GM12872 (cell line): ENCODE results near the gene RGCC.

Experiments used
- TF ChIP-seq, protein P1 (sequence below): IDR thresholded peaks from 3 replicates; pipeline ENCODE4 v1.5.1; 2011; ENCODE audit warnings: low read depth, mild to moderate bottlenecking, low read length, moderate library complexity; ENCODE audit not compliant: insufficient read depth

RGCC gene

DNA sequence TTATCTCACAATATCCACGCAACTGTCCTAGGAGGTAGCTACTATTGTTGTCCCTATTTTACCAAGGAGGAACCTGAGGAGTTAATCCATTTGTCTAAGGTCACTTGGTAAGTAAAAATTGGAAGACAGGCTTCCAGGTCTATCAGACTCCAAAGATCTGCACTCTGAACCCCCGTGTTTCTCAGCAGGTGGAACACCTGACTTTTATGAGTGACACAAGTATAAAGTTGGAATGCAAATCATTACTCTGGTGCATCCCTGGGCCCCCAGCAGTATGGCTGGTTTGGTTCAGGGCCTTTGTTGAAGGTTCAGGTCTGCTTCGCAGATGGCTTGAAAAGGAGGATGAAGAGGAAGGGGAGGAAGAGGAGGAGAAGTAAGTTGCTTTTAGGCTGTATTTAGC, 46.0 kb downstream of the RGCC start:
- TF ChIP-seq, protein P1, sequence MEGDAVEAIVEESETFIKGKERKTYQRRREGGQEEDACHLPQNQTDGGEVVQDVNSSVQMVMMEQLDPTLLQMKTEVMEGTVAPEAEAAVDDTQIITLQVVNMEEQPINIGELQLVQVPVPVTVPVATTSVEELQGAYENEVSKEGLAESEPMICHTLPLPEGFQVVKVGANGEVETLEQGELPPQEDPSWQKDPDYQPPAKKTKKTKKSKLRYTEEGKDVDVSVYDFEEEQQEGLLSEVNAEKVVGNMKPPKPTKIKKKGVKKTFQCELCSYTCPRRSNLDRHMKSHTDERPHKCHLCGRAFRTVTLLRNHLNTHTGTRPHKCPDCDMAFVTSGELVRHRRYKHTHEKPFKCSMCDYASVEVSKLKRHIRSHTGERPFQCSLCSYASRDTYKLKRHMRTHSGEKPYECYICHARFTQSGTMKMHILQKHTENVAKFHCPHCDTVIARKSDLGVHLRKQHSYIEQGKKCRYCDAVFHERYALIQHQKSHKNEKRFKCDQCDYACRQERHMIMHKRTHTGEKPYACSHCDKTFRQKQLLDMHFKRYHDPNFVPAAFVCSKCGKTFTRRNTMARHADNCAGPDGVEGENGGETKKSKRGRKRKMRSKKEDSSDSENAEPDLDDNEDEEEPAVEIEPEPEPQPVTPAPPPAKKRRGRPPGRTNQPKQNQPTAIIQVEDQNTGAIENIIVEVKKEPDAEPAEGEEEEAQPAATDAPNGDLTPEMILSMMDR: no peak

DNA sequence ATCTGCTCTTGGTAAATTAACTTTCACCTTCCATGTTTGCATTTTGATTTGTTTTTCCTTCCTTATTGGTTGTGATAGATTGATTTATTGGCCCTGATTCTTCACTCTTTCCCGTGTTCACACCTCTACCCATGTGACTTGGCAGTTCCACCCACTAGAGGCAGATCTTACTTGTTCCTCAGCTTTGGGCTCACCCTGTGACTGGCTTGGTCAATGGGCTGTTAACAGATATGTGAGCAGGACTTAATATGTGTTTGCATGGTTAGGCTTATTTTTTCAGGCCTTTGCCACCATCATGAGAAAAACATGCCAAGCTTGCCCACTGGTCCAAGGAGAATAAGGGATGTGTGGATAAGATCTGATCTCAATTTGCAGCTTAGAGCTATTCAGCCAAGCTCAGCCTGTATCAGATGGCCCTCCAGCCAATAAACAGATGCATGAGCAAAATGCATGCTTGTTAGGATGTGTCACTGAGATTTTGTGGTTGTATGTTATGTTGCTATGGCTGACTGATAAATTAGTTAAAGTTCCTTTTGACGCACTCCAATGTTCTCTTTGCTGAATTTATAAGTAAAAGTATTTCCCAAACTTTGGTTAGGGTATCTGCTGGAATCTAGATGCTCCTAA, 48.0 kb downstream of the RGCC start:
- TF ChIP-seq, protein P1: no peak

DNA sequence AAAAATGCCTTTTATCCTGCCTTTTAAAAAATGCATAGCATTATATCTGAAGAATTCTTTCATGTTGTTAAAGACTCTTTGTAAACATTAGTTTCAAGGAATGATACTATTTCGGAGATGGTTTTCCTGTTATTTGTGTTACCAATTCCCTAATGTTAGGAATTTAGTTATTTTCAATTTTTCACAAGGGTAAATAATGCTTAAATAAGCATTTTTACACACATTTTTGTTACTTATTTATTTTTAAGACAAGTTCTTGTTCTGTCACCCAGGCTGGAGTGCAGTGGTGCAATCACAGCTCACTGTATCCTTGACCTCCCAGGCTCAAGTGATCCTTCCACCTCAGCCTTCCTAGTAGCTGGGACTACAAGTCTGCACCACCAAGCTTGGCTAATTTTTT, 49.0 kb downstream of the RGCC start:
- TF ChIP-seq, protein P1: no peak

DNA sequence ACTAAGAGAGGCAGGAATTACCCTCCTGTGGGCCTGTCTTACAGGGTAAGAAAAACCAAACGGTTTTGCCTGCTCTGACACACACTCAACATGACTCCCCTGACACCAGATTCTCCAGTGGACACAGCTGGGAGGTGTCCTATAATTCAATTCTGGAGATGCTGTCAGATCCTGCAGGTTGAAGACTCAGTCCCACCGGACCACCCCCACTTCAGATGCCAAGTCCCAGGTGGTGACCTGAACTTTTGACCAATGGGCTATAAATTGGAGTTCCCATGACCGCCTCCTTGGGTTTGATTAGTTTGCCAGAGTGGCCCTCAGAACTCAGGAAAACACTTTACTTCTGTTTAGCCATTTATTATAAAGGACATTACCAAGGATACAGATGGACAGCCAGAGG, 52.6 kb downstream of the RGCC start:
- TF ChIP-seq, protein P1: no peak

DNA sequence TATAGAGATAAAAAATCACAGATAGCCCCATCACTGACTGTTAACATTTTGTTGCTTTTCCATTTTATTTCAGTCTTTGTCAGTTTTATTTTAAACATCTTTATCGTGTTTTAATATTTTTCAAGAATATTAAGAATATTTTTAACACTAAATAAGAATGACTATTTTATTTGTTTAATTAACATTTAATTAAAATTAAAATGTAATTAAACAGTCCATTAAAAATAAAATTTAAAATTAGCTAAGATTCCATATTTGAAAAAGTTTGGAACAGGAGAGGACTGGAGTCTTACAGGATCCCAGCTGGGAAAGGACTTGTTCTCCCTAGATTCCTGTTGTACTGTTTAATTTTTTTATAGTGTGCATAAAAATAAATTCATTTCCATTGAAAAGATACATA, 54.5 kb downstream of the RGCC start:
- TF ChIP-seq, protein P1: no peak

DNA sequence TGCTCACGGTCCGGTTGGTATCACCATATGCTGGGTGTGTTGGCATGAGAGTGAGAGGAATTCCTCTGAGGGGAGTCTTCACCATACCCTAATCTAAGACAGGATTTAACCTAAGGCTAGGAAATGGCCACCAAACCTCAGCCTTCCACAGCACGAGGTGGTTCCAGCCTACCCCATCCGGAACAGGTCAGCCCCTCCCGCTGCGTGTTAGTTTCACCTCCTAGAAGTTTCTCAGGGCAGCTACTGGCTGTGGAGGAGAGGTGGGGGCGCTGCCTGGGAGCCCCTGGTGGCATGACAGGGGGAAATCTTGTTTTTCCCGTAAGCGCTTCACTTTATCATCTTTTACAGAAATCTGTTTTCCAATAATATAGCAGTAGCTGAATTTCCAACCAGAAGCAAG, 55.1 kb downstream of the RGCC start:
- TF ChIP-seq, protein P1: no peak

DNA sequence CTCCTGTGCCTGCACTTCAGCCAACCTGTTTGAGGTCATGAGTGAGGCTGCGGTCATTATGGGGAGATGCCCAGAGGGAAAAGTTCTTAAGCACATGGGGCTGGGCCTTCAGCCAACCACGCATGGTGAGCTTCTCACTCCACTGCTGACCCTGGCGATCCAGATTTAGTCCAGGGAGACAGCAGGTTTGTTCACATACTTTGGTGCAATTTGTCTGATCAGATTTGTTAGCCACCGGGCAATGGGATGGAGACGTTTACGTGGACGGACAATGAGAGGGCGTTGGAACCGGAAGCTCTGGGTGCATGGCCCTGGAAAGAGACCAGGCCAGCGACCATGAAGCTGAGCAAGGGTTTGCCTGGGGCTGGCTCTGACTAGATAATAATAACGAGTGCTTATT, 56.2 kb downstream of the RGCC start:
- TF ChIP-seq, protein P1: no peak
